Smooth muscle cell (in vitro differentiated cells): ENCODE results near the gene PRDM11. TPM values are rescaled to one million over a fixed set of nuclear protein-coding genes. Genes with fewer than 3 reads are reported as not detected.

Experiments
- DNase-seq: peaks from one replicate; lab custom pipeline; 2025; ENCODE audit not compliant: unreplicated experiment; lab: John Stamatoyannopoulos, UW
- H2AFZ ChIP-seq: fragments of 200-600 bp; sonication (generic); 2 replicates; pipeline ENCODE4 v1.6.0; 2016; ENCODE audit warnings: antibody characterized with exemption, low read depth, mild to moderate bottlenecking
- H3F3A ChIP-seq: fragments of 200-600 bp; sonication (generic); 2 replicates; pipeline ENCODE4 v1.6.0; 2017; ENCODE audit warnings: antibody characterized with exemption, low read depth
- H3K27ac ChIP-seq: fragments of 200-600 bp; sonication (generic); 2 replicates; pipeline ENCODE4 v1.5.1; 2016; ENCODE audit warnings: low read depth, mild to moderate bottlenecking
- H3K27me3 ChIP-seq: fragments of 200-600 bp; sonication (generic); 2 replicates; pipeline ENCODE4 v1.6.1; 2016; ENCODE audit warnings: low read depth, mild to moderate bottlenecking
- H3K36me3 ChIP-seq: fragments of 200-600 bp; sonication (generic); 2 replicates; pipeline ENCODE4 v1.5.1; 2016; ENCODE audit warnings: low read depth
- H3K4me1 ChIP-seq: fragments of 200-600 bp; sonication (generic); 2 replicates; pipeline ENCODE4 v1.5.1; 2016; ENCODE audit warnings: low read depth
- H3K4me2 ChIP-seq: fragments of 200-600 bp; sonication (generic); 2 replicates; pipeline ENCODE4 v1.6.0; 2016; ENCODE audit warnings: mild to moderate bottlenecking
- H3K4me3 ChIP-seq: fragments of 200-600 bp; sonication (generic); 2 replicates; pipeline ENCODE4 v1.5.1; 2016; ENCODE audit warnings: mild to moderate bottlenecking
- H3K79me2 ChIP-seq: fragments of 200-600 bp; sonication (generic); 2 replicates; pipeline ENCODE4 v1.6.0; 2016; ENCODE audit warnings: low read depth, mild to moderate bottlenecking
- H3K9ac ChIP-seq: fragments of 200-600 bp; sonication (generic); 2 replicates; pipeline ENCODE4 v1.6.0; 2016; ENCODE audit warnings: low read depth
- H3K9me3 ChIP-seq: fragments of 200-600 bp; sonication (generic); replicated peaks from 2 replicates; pipeline ENCODE4 v1.5.1; 2016; ENCODE audit warnings: low read depth
- H4K20me1 ChIP-seq: fragments of 200-600 bp; sonication (generic); 2 replicates; pipeline ENCODE4 v1.6.0; 2016; ENCODE audit warnings: low read depth
- CTCF ChIP-seq: fragments of 200-600 bp; sonication (generic); IDR thresholded peaks from 2 replicates; pipeline ENCODE4 v1.5.1; 2017; ENCODE audit warnings: borderline replicate concordance, mild to moderate bottlenecking, antibody characterized with exemption; ENCODE audit not compliant: insufficient read depth, poor library complexity, severe bottlenecking
- WGBS: methylation state at CpG from one replicate; pipeline ENCODE4 v1.1.7; 2016; ENCODE audit warnings: low lambda C conversion rate; 5-methylcytosine and 5-hydroxymethylcytosine counted together
- polyA plus RNA-seq: library from polyadenylated mRNA; unstranded; fragments of >200 nt; fragmentation: Nextera tagmentation; extraction: Ambion mirVana; gene quantifications from 2 replicates; pipeline ENCODE4 v1.2.1, GENCODE V29; 2016
- total RNA-seq: library from RNA; depleted of rRNA; stranded (reverse); fragments of >200 nt; gene quantifications from 2 replicates; pipeline ENCODE4 v1.2.3, GENCODE V29; 2014

Gene PRDM11
- total and polyA plus RNA-seq, 2 experiments from 2014 or later, result 5.8 to 6.6 TPM

GRCh38 chr11:45266676-45267020 is 120.2 kb downstream of the PRDM11 start:
- H3K4me2 ChIP-seq, result no peak overlapping the region
- no peaks in the 10 kb centered on the region for H3K4me1 ChIP-seq
- H3F3A ChIP-seq, result no peaks in the 10 kb centered on the region
- H3K4me3 ChIP-seq, result no peak overlapping the region
- no peak for TF ChIP-seq CTCF
- 100% methylated on average over 1 of the region's 1 CpG for WGBS
- no peak overlapping the region for H2AFZ ChIP-seq
- H3K27me3 ChIP-seq, result peaks cover 30% of the 10 kb centered on the region
- no peaks in the 10 kb centered on the region for H3K9me3 ChIP-seq
- H4K20me1 ChIP-seq, result no peaks in the 10 kb centered on the region
- no peaks in the 10 kb centered on the region for H3K36me3 ChIP-seq
- no peak overlapping the region for H3K27ac ChIP-seq
- no peak for DNase-seq
- no peak overlapping the region for H3K9ac ChIP-seq
- H3K79me2 ChIP-seq, result no peaks in the 10 kb centered on the region

- Histone ChIP-seq H3K4me3 (no peak overlapping the region), H3K36me3 (no peaks in the 10 kb centered on the region), H3K27ac (no peak overlapping the region), H2AFZ (no peak overlapping the region), H3K27me3 (peaks cover 32% of the 10 kb centered on the region), H3K9ac (no peak overlapping the region), H3F3A (no peaks in the 10 kb centered on the region), H4K20me1 (no peaks in the 10 kb centered on the region), H3K4me1 (no peaks in the 10 kb centered on the region), H3K4me2 (no peak overlapping the region), H3K79me2 (no peaks in the 10 kb centered on the region), H3K9me3 (no peaks in the 10 kb centered on the region)
- WGBS, result 61% methylated on average over 14 of the region's 14 CpGs
- no peak for DNase-seq
- TF ChIP-seq CTCF, result peak; percentile 34
These were observed 120.6 kb downstream of the PRDM11 start for GRCh38 chr11:45267052-45267451.

DNA sequence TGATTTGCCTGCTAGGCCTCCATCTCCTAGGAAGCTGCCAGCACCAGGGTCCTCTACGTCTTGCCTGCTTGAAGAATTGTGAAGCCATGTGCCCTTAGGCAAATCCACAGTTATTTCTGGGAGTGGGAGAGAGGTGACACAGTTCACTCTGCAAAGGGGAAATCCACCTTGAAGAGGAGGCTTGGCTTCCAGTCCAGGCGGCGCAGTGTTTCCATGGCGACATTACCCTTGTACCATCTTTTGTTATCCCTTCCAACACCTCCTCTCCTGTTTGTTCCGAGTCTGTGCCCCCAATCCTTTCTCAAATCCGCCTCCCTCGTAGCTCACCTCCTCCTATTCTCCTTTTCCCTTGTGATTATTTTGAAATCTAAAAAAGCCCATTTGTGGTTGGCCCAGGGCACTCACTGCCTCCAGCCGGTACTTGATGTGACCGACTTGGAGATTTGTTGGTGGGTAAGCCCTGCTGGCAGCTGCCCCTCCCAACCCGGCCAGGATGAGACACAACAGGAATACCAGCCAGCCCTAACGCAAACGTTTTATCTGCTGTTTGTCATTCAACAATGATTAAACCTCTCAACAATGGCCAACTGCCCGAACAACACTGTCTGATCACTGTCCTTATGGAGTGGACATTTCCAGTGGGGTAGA is 121.3 kb downstream of the PRDM11 start:
- H3K4me1 ChIP-seq, result no peaks in the 10 kb centered on the region
- H3K79me2 ChIP-seq, result no peaks in the 10 kb centered on the region
- H3K4me2 ChIP-seq, result no peak overlapping the region
- H2AFZ ChIP-seq, result no peak overlapping the region
- H3K4me3 ChIP-seq, result no peak overlapping the region
- H3K9ac ChIP-seq, result no peak overlapping the region
- no peaks in the 10 kb centered on the region for H3K36me3 ChIP-seq
- DNase-seq, result no peak
- no peaks in the 10 kb centered on the region for H3K9me3 ChIP-seq
- H3F3A ChIP-seq, result no peaks in the 10 kb centered on the region
- no peak for TF ChIP-seq CTCF
- no peaks in the 10 kb centered on the region for H4K20me1 ChIP-seq
- H3K27ac ChIP-seq, result no peak overlapping the region
- WGBS, result 84% methylated on average over 13 of the region's 13 CpGs
- peaks cover 40% of the 10 kb centered on the region for H3K27me3 ChIP-seq

DNA sequence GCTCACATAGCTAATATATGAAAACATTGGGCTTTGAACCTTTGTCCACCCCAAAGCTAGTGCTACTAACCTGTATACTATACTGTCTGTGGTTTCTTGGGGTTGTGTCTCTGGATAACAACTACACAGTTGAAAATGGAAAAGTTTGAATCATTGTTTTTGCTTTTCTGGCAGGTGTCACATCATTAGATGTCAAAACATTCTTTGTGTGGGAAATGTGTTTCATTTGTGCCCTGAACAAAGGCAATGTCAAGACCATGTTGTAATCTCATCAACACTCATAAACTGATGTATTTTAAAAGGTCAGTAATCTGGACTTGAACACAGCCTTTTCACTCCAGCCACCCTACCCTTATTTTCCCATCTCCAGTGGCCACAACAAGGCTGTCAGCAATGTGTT is 123.2 kb downstream of the PRDM11 start:
- Histone ChIP-seq H3K27me3 (peaks cover 56% of the 10 kb centered on the region), H3F3A (no peaks in the 10 kb centered on the region), H3K4me2 (no peak overlapping the region), H3K36me3 (no peaks in the 10 kb centered on the region), H3K4me1 (no peaks in the 10 kb centered on the region), H3K9me3 (no peaks in the 10 kb centered on the region), H3K79me2 (no peaks in the 10 kb centered on the region), H2AFZ (no peak overlapping the region), H3K9ac (no peak overlapping the region), H3K27ac (no peak overlapping the region), H3K4me3 (no peak overlapping the region), H4K20me1 (no peaks in the 10 kb centered on the region)
- TF ChIP-seq CTCF, result no peak
- DNase-seq, result no peak
